SHP77 treated with DMSO at 0.1 percent for 48 hours (cell line): ENCODE results near the gene LSAMP.

Experiments used
- DNase-seq: peaks from one replicate; lab custom pipeline; 2025; lab: John Stamatoyannopoulos, UW

The LSAMP gene

DNA sequence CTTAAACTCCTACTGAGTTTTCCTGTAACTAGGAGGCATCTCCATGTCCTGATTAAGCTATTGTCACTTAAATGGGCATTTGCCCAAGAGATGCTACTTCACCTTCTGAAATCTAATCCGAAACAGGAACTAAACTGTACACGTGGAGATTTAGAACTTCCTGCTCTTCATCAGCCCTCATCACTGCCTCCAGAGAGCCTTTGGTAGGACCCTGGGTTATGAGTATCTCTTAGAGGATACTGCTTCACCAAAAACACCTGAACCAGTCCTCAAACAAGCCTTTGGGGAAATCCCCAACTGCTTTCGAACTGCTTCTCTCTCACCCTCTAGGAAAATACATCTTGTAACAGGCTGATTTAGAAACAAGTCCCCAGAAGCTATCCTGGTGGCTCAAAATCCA, 501.7 kb downstream of the LSAMP start:
- no peak for DNase-seq

GRCh38 chr3:115937054-115937453, 508.2 kb downstream of the LSAMP start:
- DNase-seq, result no peak

- no peak for DNase-seq
Measured at GRCh38 chr3:115932807-115933206, 512.5 kb downstream of the LSAMP start.

GRCh38 chr3:115931581-115931980, 513.7 kb downstream of the LSAMP start:
- no peak for DNase-seq

GRCh38 chr3:115930922-115931321, 514.4 kb downstream of the LSAMP start:
- no peak for DNase-seq

GRCh38 chr3:115930168-115930567, 515.1 kb downstream of the LSAMP start:
- DNase-seq, result no peak

- DNase-seq, result no peak
Measured at GRCh38 chr3:115928376-115928775, 516.9 kb downstream of the LSAMP start.

DNA sequence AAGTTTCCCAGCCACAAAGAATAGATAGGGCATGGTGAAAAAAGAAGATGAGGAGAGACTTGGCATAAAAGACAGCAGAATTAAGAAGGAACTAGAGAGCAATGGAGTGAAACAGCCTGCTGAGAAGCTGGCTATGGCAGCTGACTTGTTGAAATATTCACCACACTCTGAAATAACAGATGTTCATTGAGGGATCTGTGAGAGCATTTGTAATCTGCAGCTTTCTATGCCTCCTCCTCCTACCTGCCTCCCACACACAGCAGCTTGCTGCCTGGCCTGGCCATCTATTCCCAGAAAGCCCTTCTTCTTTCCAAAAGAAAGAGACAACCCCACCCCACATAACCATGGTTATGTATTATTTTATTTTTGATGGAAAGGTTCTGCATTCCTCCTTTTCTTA, 518.1 kb downstream of the LSAMP start:
- no peak for DNase-seq

- no peak for DNase-seq
Measured at GRCh38 chr3:115922681-115923347, 522.5 kb downstream of the LSAMP start.

- DNase-seq, result no peak
Measured at GRCh38 chr3:115921711-115922110, 523.6 kb downstream of the LSAMP start.

DNA sequence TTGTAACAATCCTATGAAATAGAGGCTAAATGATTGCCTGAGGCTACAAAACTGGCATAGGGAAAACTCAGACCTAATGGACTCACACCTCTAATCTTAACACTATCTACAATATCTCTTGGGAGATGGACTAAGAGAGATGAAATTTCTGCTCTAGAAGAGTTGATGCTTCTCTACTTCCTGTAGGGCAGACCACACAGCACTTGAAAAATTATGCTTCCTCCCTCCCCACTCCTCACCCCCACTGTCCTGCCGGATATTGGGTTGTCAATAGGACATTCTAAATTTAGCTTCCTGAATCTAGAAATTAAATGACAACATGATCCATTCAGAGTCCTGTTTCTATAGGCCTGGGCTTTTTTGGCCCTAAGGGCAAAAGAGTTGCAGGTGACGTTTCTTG, 526.4 kb downstream of the LSAMP start:
- DNase-seq, result no peak

- no peak for DNase-seq
Measured at GRCh38 chr3:115916866-115917265, 528.4 kb downstream of the LSAMP start.

- DNase-seq, result no peak
Measured at GRCh38 chr3:115915061-115915460, 530.2 kb downstream of the LSAMP start.

DNA sequence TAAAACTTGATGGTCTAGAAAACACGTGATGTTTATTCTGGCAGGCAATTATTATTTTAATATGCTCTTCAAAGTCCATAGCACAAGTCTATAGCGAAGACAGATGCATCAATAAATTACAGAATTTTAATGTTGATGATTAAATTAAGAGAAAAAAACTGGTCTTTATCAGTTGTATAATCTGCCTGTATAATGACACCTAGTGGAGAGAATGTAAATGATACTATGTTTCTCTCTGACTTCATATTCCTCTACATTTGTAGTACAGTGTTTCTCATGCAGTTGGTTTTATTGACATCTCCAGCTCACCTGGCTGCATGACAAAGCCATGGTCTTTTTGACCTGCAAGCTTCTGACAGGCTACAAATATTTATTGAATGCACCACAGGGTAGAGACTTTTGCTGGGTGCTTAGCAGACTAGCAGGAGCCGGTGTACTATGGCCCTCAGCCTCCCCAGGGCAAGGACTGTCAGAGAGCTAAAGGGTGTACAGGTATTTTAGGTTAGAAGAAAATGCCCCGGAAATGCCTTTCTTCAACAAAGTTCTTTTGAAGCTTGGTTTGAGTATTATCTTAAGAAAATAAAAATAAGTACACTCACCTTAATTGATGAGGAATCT, 532.1 kb downstream of the LSAMP start:
- peak; percentile 4 for DNase-seq

DNA sequence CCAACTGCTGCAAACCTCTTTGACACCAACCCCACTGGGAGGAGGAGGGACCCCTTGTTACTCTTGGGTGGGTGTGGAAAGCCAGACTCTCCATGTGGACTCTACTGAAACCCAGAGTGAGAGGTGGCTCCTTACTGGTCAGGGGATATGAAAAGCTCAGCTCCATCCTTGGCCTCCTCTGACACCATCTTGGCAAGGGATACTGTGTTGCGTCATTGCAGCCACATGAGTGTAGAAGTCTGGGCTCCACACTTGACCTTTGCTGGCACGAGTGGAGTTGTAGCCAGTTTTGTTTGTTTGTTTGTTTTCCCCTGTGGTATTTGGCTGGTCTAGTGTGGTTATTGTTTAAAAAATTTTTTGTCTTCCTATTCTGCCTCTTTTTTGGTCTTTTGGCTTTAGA, 532.9 kb downstream of the LSAMP start:
- DNase-seq, result no peak

GRCh38 chr3:115905871-115906270, 539.4 kb downstream of the LSAMP start:
- DNase-seq, result no peak

DNA sequence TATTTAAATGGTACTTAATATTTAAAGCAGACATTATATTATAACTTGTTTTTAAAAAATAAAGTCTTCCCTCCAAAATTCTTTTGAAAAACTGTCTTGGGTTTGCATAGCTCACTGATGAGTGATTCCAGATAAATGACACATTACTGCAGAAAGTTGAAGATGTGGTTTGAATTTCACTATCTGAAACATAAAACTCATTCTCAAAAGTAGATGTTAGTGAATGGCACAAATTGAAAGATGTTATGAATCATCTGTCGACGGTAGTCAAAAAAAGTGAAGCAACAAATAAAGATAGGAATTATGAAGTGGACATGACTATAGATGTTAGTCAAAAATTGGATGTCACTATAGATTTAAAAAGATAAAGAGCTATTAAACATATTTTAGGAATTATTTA, 541.4 kb downstream of the LSAMP start:
- DNase-seq, result no peak

- DNase-seq, result no peak
Measured at GRCh38 chr3:115901008-115901407, 544.3 kb downstream of the LSAMP start.

DNA sequence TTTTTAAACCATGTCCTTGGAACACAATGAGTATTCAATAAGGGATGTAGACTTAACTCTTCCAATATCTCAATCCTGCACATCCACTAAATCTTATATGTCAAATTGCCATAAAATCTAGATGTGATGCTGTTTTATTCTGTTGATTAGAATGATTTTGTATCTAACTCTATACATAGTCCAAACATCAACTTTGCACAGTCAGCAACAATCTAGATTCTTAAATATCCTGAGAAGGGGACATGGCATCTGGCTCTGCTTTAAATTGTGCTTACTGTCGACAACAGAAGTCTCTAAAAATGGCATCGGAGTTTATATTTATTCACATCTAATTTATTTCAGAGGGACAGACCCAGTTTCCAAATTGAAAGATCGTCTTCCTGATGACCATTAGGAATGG, 545.8 kb downstream of the LSAMP start:
- DNase-seq, result no peak

DNA sequence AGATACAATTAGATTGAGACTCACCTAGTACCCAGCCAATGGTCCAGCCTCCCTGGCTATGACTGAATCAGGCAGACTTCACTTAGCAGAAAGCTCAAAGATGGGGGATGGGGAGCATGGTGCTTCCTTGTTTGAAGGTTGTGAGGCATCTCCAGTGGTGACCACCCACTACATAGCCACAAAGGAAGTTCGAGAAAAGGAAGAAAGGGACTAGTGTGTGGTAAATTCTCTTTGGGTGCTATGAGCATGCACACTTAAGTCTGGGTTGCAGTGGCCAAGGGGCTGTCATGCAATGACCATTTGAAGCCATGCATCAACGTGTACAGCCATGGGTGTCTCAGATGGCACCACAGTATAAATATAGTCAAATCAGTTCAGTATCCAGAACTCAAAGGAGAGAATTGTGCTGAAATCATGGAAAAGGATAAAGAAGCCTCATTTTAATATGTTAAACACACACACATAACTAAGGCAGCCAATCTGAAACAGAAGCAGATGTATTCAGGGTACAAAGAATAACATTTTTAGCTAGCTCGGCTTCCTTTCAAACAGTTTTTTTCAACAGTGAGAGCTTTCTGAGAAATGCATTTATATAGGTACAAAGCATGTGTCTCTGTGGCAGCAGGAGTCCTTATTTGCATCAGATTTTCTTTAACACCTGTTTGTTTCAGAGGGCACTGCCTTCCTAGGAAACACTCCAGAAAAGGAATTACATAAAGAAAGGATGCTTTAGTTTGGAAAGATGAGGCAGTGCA, 546.5 kb downstream of the LSAMP start:
- no peak for DNase-seq

- no peak for DNase-seq
Measured at GRCh38 chr3:115891006-115891636, 554.2 kb downstream of the LSAMP start.

GRCh38 chr3:115890579-115890978, 554.7 kb downstream of the LSAMP start:
- DNase-seq, result no peak

- no peak for DNase-seq
Measured at GRCh38 chr3:115885621-115886020, 559.7 kb downstream of the LSAMP start.
